NCI-H2227 (cell line): ENCODE results near the gene SEC14L2.

Source experiments
- DNase-seq: peaks from one replicate; lab custom pipeline; 2025; ENCODE audit not compliant: unreplicated experiment; lab: John Stamatoyannopoulos, UW

SEC14L2 gene

GRCh38 chr22:30404307-30404706 is 7.5 kb downstream of the SEC14L2 start:
- DNase-seq, result no peak

- DNase-seq, result no peak
Measured at GRCh38 chr22:30405731-30406130, 8.9 kb downstream of the SEC14L2 start.

- no peak for DNase-seq
Measured at GRCh38 chr22:30406400-30406799, 9.6 kb downstream of the SEC14L2 start.

- no peak for DNase-seq
Measured at GRCh38 chr22:30408388-30409102, 11.7 kb downstream of the SEC14L2 start.

- DNase-seq, result no peak
Measured at GRCh38 chr22:30411780-30412179, 15.0 kb downstream of the SEC14L2 start.

- DNase-seq, result no peak
Measured at GRCh38 chr22:30413001-30413400, 16.2 kb downstream of the SEC14L2 start.

- DNase-seq, result no peak
Measured at GRCh38 chr22:30413745-30414524, 17.1 kb downstream of the SEC14L2 start.

GRCh38 chr22:30414525-30415047 is 17.8 kb downstream of the SEC14L2 start:
- DNase-seq, result no peak

- DNase-seq, result no peak
Measured at GRCh38 chr22:30416403-30416802, 19.6 kb downstream of the SEC14L2 start.

- DNase-seq, result no peak
Measured at GRCh38 chr22:30416837-30417236, 20.0 kb downstream of the SEC14L2 start.

GRCh38 chr22:30420347-30421125 is 23.7 kb downstream of the SEC14L2 start:
- DNase-seq, result no peak

GRCh38 chr22:30421695-30422480 is 25.1 kb downstream of the SEC14L2 start:
- no peak for DNase-seq

GRCh38 chr22:30422481-30423300 is 25.9 kb downstream of the SEC14L2 start:
- peak; percentile 38 for DNase-seq

GRCh38 chr22:30423301-30423958 is 26.6 kb downstream of the SEC14L2 start:
- peak; percentile 82 for DNase-seq

- DNase-seq, result peak; percentile 99
Measured at GRCh38 chr22:30423959-30424533, 27.2 kb downstream of the SEC14L2 start.

- peak; percentile 50 for DNase-seq
Measured at GRCh38 chr22:30424534-30425326, 27.9 kb downstream of the SEC14L2 start.

GRCh38 chr22:30425327-30425615 is 28.5 kb downstream of the SEC14L2 start:
- DNase-seq, result no peak
